Measurements from ENCODE around the gene TMEM255A. TPM values are rescaled to one million over a fixed set of nuclear protein-coding genes. Genes with fewer than 3 reads are reported as not detected.

TMEM255A gene
- total RNA-seq, 1 donor from 2014 or later: 4.6 TPM

GRCh38 chrX:120291211-120291610, 20.1 kb downstream of the TMEM255A start:
- no peaks in the 10 kb centered on the region for H4K20me1 ChIP-seq (ENCODE audit: insufficient read depth, low read length)
- H3K4me2 ChIP-seq (ENCODE audit: low read length): no peak overlapping the region
- no peak for TF ChIP-seq EZH2 (IDR thresholded peaks at IDR 0.05; ENCODE audit: insufficient read depth, low read length)
- no peak overlapping the region for H3K27ac ChIP-seq (ENCODE audit: low read depth, low read length)
- H3K27me3 ChIP-seq (ENCODE audit: insufficient read depth, low read length): no peaks in the 10 kb centered on the region
- H3K9ac ChIP-seq (ENCODE audit: low read length): no peak overlapping the region
- Mint-ChIP-seq H3K4me1 (ENCODE audit: low read depth, unreplicated experiment) (no peaks in the 10 kb centered on the region), H3K9me3 (ENCODE audit: unreplicated experiment) (no peaks in the 10 kb centered on the region), H3K4me3 (ENCODE audit: unreplicated experiment) (no peak overlapping the region), H3K27me3 (ENCODE audit: low read depth, unreplicated experiment) (no peaks in the 10 kb centered on the region), H3K27ac (ENCODE audit: unreplicated experiment) (no peak overlapping the region), H3K36me3 (ENCODE audit: low read depth, unreplicated experiment) (no peaks in the 10 kb centered on the region)
- H3K9me3 ChIP-seq (ENCODE audit: insufficient read depth, low read depth, low read length): no peaks in the 10 kb centered on the region
- H2AFZ ChIP-seq (ENCODE audit: low read depth, low read length): no peak overlapping the region
- H3K4me3 ChIP-seq (ENCODE audit: insufficient read depth, low read depth, low read length): no peak overlapping the region
- no peaks in the 10 kb centered on the region for H3K4me1 ChIP-seq (ENCODE audit: insufficient read depth, low read length)
- H3K79me2 ChIP-seq (ENCODE audit: insufficient read depth, low read length): no peaks in the 10 kb centered on the region
- H3K36me3 ChIP-seq (ENCODE audit: insufficient read depth, low read length): no peaks in the 10 kb centered on the region
- FAIRE-seq (no peak), DNase-seq (ENCODE audit: low read depth) (no peak)

DNA sequence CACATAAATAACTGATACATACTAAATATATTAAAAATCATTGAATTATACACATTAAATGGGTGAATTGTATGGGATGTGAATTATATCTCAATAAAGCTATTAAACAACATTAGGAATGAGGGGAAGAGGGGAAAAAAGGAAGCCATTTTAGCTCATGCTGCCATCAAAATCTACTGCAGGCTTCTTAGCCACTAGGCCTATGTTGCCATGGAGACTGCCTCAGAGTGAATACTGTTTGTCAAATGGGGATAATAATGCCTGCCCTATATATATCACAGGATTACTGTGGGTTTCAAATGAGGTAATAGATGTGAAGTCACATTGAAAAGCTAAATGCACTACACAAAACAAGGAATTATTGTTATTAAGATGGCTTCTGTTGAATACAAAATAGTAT, 21.2 kb downstream of the TMEM255A start:
- Histone ChIP-seq H3K4me3 (ENCODE audit: insufficient read depth, low read depth, low read length) (no peak overlapping the region), H3K27me3 (ENCODE audit: insufficient read depth, low read length) (no peaks in the 10 kb centered on the region), H4K20me1 (ENCODE audit: insufficient read depth, low read length) (no peaks in the 10 kb centered on the region), H3K4me2 (ENCODE audit: low read length) (no peak overlapping the region), H3K27ac (ENCODE audit: low read depth, low read length) (no peak overlapping the region), H3K36me3 (ENCODE audit: insufficient read depth, low read length) (no peaks in the 10 kb centered on the region), H2AFZ (ENCODE audit: low read depth, low read length) (no peak overlapping the region), H3K4me1 (ENCODE audit: insufficient read depth, low read length) (no peaks in the 10 kb centered on the region), H3K9me3 (ENCODE audit: insufficient read depth, low read depth, low read length) (no peaks in the 10 kb centered on the region), H3K79me2 (ENCODE audit: insufficient read depth, low read length) (no peaks in the 10 kb centered on the region), H3K9ac (ENCODE audit: low read length) (no peak overlapping the region)
- no peaks in the 10 kb centered on the region for H3K4me1 Mint-ChIP-seq (ENCODE audit: low read depth, unreplicated experiment)
- TF ChIP-seq EZH2 (IDR thresholded peaks at IDR 0.05; ENCODE audit: insufficient read depth, low read length): no peak
- TF ChIP-seq, protein P1, sequence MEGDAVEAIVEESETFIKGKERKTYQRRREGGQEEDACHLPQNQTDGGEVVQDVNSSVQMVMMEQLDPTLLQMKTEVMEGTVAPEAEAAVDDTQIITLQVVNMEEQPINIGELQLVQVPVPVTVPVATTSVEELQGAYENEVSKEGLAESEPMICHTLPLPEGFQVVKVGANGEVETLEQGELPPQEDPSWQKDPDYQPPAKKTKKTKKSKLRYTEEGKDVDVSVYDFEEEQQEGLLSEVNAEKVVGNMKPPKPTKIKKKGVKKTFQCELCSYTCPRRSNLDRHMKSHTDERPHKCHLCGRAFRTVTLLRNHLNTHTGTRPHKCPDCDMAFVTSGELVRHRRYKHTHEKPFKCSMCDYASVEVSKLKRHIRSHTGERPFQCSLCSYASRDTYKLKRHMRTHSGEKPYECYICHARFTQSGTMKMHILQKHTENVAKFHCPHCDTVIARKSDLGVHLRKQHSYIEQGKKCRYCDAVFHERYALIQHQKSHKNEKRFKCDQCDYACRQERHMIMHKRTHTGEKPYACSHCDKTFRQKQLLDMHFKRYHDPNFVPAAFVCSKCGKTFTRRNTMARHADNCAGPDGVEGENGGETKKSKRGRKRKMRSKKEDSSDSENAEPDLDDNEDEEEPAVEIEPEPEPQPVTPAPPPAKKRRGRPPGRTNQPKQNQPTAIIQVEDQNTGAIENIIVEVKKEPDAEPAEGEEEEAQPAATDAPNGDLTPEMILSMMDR (IDR thresholded peaks at IDR 0.05; ENCODE audit: insufficient read depth, low read depth, low read length): no peak
- FAIRE-seq (peak; percentile 43), DNase-seq (ENCODE audit: low read depth) (no peak)
- no peaks in the 10 kb centered on the region for H3K36me3 Mint-ChIP-seq (ENCODE audit: low read depth, unreplicated experiment)
- H3K27me3 Mint-ChIP-seq (ENCODE audit: low read depth, unreplicated experiment): no peaks in the 10 kb centered on the region
- no peak overlapping the region for H3K4me3 Mint-ChIP-seq (ENCODE audit: unreplicated experiment)
- no peak overlapping the region for H3K27ac Mint-ChIP-seq (ENCODE audit: unreplicated experiment)
- no peaks in the 10 kb centered on the region for H3K9me3 Mint-ChIP-seq (ENCODE audit: unreplicated experiment)

DNA sequence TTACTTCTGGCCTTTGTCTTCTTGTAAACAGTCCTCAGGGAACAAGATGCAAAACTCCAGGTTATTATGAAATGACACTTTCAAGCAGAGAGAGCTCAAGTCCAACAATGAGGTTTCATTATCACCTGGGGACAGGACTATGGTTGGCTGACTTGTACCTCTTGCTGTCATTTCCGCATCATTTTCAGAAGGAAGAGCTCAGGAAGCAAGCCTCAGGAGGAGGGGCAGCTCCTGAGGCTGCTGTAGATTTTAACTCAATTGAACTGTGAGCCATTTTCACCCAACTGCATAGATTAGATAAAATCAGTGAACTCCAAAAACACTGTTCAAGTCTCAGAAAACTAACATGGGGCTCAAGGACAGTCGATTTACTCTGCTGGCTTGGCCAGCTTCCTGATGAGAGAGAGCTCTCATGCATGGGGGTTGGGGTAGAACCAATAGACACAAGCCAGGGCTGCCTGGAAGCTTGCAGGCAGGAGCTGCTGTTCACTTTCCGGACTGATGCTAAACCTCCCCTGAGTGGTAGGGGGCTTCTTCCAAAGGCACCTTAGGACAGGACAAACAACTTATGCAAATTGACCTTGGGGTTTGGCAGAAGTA, 23.6 kb downstream of the TMEM255A start:
- Mint-ChIP-seq H3K4me3 (ENCODE audit: unreplicated experiment) (no peak overlapping the region), H3K27ac (ENCODE audit: unreplicated experiment) (no peak overlapping the region), H3K36me3 (ENCODE audit: low read depth, unreplicated experiment) (no peaks in the 10 kb centered on the region), H3K4me1 (ENCODE audit: low read depth, unreplicated experiment) (no peaks in the 10 kb centered on the region), H3K9me3 (ENCODE audit: unreplicated experiment) (no peaks in the 10 kb centered on the region), H3K27me3 (ENCODE audit: low read depth, unreplicated experiment) (peaks cover 2% of the 10 kb centered on the region)
- no peaks in the 10 kb centered on the region for H3K9me3 ChIP-seq (ENCODE audit: insufficient read depth, low read depth, low read length)
- no peaks in the 10 kb centered on the region for H4K20me1 ChIP-seq (ENCODE audit: insufficient read depth, low read length)
- H2AFZ ChIP-seq (ENCODE audit: low read depth, low read length): no peak overlapping the region
- H3K27ac ChIP-seq (ENCODE audit: low read depth, low read length): no peak overlapping the region
- H3K79me2 ChIP-seq (ENCODE audit: insufficient read depth, low read length): no peaks in the 10 kb centered on the region
- H3K36me3 ChIP-seq (ENCODE audit: insufficient read depth, low read length): no peaks in the 10 kb centered on the region
- H3K27me3 ChIP-seq (ENCODE audit: insufficient read depth, low read length): no peaks in the 10 kb centered on the region
- H3K4me3 ChIP-seq (ENCODE audit: insufficient read depth, low read depth, low read length): no peak overlapping the region
- no peak for DNase-seq (ENCODE audit: low read depth)
- TF ChIP-seq EZH2 (IDR thresholded peaks at IDR 0.05; ENCODE audit: insufficient read depth, low read length): no peak
- TF ChIP-seq, protein P1 (IDR thresholded peaks at IDR 0.05; ENCODE audit: insufficient read depth, low read depth, low read length): no peak
- no peaks in the 10 kb centered on the region for H3K4me1 ChIP-seq (ENCODE audit: insufficient read depth, low read length)
- H3K9ac ChIP-seq (ENCODE audit: low read length): no peak overlapping the region
- FAIRE-seq: peak; percentile 39
- no peak overlapping the region for H3K4me2 ChIP-seq (ENCODE audit: low read length)
